ENCODE data around the gene SLN. TPM values are rescaled to one million over a fixed set of nuclear protein-coding genes. Genes with fewer than 3 reads are reported as not detected.

The SLN gene
- polyA plus RNA-seq, 10 donors: 1,162 to 2,501 (median 2,072) TPM

Other genes with a start within 250 kb of the SLN start
- gene ALKBH8, start 146.3 kb downstream of the SLN start, polyA plus RNA-seq (ENCODE audit: insufficient read length in 10 of 10): 10 to 100 TPM in 1 of 10 donors, 1 to 10 TPM in 9; 6.6 to 10.9 (median 7.7) TPM
- 1 to 10 TPM; 2.4 to 6.4 (median 3.8) TPM for gene ELMOD1, start 120.9 kb downstream of the SLN start, polyA plus RNA-seq (ENCODE audit: insufficient read length in 10 of 10)
- gene SLC35F2, start 146.7 kb upstream of the SLN start, polyA plus RNA-seq (ENCODE audit: insufficient read length in 10 of 10): 1 to 10 TPM; 3.7 to 7.0 (median 4.6) TPM
- gene RAB39A, start 216.4 kb upstream of the SLN start, polyA plus RNA-seq (ENCODE audit: insufficient read length in 10 of 10): under 1 TPM; 0.34 to 0.94 (median 0.53) TPM

Measured in muscle of back (tissue), 10 donors.